ENCODE measurements around the gene LDLRAD4.

LDLRAD4 gene

DNA sequence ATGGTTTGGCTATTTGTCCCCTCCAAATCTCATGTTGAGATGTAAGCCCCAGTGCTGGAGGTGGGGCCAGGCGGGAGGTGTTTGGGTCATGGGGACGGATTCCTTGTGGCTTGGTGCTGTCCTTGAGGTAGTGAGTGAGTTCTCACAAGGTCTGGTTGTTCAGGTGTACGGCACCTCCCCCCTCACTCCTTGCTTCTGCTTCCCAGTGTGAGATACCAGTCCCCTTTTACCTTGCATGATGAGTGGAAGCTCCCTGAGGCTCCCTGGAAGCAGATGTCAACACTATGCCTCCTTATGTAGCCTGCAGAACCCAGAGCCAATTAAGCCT lies 232.6 kb downstream of the LDLRAD4 start:
- TF ChIP-seq, protein P1, sequence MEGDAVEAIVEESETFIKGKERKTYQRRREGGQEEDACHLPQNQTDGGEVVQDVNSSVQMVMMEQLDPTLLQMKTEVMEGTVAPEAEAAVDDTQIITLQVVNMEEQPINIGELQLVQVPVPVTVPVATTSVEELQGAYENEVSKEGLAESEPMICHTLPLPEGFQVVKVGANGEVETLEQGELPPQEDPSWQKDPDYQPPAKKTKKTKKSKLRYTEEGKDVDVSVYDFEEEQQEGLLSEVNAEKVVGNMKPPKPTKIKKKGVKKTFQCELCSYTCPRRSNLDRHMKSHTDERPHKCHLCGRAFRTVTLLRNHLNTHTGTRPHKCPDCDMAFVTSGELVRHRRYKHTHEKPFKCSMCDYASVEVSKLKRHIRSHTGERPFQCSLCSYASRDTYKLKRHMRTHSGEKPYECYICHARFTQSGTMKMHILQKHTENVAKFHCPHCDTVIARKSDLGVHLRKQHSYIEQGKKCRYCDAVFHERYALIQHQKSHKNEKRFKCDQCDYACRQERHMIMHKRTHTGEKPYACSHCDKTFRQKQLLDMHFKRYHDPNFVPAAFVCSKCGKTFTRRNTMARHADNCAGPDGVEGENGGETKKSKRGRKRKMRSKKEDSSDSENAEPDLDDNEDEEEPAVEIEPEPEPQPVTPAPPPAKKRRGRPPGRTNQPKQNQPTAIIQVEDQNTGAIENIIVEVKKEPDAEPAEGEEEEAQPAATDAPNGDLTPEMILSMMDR (IDR thresholded peaks at IDR 0.05; ENCODE audit: low read depth, low read length), result no peak
- no peak overlapping the region for H3K4me3 ChIP-seq (ENCODE audit: low read depth, low read length)

DNA sequence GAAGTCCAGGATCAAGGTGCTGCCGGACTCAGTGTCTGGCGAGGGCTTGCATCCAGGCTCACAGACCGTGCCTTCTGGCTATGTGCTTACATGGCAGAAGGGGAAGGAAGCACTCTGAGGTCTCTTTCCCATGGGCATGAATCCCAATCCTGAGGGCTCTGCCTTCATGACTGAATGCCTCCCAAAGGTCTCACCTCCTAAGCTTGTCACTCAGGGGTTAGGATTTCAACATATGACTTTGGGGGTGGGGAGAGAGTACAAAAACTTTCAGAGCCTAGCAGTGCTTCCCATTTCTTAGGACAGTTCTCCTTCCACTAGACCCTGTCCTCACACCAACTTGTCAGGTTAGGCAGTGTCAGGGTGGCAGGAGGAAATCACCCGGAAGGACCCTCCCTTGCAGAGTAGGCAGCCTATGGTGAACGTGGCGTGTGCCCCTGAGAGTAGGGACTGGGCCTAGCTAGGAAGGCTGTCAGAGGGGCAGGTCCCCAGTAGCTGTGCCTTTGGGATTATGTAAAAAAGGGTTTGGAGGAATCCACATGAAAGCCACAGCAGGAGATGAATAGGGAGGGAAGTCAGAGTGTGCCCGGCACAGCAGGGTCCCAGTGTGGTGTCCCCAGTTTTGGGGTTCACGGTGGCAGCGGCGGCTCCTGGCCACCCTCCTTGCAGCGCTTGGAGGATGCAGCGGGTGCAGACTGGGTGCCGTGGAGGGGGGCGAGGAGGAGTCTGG lies 233.3 kb downstream of the LDLRAD4 start:
- TF ChIP-seq, protein P1 (IDR thresholded peaks at IDR 0.05; ENCODE audit: low read depth, low read length), result no peak
- H3K4me3 ChIP-seq (ENCODE audit: low read depth, low read length), result no peak overlapping the region

DNA sequence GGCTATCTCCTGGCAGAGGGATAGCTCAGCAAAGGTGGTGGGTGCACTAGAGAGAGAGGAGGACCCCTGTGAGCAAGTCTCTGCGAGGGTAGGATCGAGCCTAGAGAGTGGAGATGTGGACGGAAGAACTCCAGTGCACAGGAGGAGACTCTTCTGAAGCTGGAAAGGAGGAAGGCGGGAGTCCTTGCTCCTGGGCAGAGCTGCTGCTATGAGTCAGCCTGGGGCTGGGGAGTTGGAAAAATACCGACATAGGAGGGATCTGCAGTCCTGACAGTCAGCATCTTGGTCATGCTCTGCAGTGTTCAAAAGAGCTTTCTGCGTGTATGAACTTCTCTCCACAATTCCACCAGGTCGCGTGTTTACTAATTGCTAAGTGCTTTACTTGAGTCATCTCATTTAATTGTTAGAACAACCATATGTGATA lies 233.8 kb downstream of the LDLRAD4 start:
- TF ChIP-seq, protein P1 (IDR thresholded peaks at IDR 0.05; ENCODE audit: low read depth, low read length), result no peak
- no peak overlapping the region for H3K4me3 ChIP-seq (ENCODE audit: low read depth, low read length)

GRCh38 chr18:13452871-13453680 lies 234.5 kb downstream of the LDLRAD4 start:
- TF ChIP-seq, protein P1 (IDR thresholded peaks at IDR 0.05; ENCODE audit: low read depth, low read length), result no peak
- H3K4me3 ChIP-seq (ENCODE audit: low read depth, low read length), result no peak overlapping the region

DNA sequence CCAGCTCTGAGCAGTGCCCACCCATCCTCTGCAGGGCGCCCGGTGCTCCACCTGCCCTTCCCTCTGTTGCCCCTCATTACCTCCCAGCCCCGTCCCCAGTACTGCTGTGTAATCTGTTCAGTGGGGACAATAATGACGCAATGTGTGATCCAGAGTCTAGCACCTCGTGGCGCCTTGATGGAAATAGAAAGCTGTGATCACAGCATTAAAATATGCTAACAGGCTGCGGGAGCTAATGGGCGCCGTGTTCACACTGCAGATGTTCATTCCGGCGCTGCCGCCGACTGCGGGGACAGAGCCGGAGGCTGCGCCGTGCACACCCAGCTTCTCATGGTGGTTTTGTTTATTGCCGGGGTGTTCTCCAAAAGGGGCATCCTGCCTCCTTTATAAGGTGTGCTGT lies 235.2 kb downstream of the LDLRAD4 start:
- TF ChIP-seq, protein P1 (IDR thresholded peaks at IDR 0.05; ENCODE audit: low read depth, low read length), result no peak
- no peak overlapping the region for H3K4me3 ChIP-seq (ENCODE audit: low read depth, low read length)

- TF ChIP-seq, protein P1 (IDR thresholded peaks at IDR 0.05; ENCODE audit: low read depth, low read length), result no peak
- no peak overlapping the region for H3K4me3 ChIP-seq (ENCODE audit: low read depth, low read length)
These were observed 236.0 kb downstream of the LDLRAD4 start for GRCh38 chr18:13454363-13455150.
